Fibroblast of pulmonary artery (primary cell): ENCODE data around the gene CENPO.
A peak's percentile ranks its signal among the peaks of the same experiment; 100 is the strongest.

Experiments
- DNase-seq: peaks from one replicate; pipeline ENCODE4 v3.0.0-alpha.2; 2010; ENCODE audit warnings: low read depth
- H3K4me3 ChIP-seq: replicated peaks from 2 replicates; pipeline ENCODE4 v1.5.1; 2011; ENCODE audit warnings: low read depth, mild to moderate bottlenecking, control low read depth, low read length, moderate library complexity
- TF ChIP-seq, protein P1 (sequence below): IDR thresholded peaks from 2 replicates; pipeline ENCODE4 v1.5.1; 2011; ENCODE audit warnings: mild to moderate bottlenecking, control low read depth, low read length, inconsistent platforms; ENCODE audit errors: missing control alignments

CENPO gene

DNA sequence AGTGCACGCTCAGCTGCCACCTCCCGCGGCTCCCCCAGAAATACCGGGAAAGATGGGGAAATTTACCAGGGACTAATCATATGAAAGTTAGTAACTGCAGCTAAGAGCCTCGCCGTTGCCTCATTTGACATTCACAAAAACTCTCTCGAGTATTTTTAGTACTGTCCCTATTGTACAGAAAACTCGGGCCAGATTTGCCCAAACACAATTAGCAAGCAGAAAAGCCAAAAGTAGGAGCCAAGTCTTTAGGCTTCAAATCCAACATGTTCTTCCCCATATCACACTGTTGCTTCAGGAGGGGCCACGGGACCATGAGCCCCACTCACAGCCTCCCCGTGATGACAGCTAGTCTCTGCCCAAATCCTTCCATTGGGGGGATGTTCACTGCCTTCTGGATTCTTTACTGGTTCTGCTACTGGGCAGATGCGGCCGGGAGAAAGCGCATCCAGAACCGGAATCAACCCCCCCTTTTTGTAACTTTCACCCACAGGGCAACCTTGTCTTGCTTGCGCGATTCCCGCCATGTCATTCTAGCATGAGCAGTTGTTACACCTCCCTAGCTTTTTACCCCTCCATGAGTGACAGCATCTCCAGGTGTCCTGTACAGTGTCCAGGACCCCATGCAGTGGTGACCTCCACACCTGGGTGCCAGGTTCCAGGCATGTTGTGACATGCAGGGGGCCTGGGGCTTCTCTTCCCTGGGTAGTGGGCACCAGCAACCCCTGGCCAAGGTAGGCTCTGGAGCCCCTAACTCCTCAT, 35.2 kb downstream of the CENPO start:
- TF ChIP-seq, protein P1, sequence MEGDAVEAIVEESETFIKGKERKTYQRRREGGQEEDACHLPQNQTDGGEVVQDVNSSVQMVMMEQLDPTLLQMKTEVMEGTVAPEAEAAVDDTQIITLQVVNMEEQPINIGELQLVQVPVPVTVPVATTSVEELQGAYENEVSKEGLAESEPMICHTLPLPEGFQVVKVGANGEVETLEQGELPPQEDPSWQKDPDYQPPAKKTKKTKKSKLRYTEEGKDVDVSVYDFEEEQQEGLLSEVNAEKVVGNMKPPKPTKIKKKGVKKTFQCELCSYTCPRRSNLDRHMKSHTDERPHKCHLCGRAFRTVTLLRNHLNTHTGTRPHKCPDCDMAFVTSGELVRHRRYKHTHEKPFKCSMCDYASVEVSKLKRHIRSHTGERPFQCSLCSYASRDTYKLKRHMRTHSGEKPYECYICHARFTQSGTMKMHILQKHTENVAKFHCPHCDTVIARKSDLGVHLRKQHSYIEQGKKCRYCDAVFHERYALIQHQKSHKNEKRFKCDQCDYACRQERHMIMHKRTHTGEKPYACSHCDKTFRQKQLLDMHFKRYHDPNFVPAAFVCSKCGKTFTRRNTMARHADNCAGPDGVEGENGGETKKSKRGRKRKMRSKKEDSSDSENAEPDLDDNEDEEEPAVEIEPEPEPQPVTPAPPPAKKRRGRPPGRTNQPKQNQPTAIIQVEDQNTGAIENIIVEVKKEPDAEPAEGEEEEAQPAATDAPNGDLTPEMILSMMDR = no peak
- no peak overlapping the region for H3K4me3 ChIP-seq
- no peak for DNase-seq

DNA sequence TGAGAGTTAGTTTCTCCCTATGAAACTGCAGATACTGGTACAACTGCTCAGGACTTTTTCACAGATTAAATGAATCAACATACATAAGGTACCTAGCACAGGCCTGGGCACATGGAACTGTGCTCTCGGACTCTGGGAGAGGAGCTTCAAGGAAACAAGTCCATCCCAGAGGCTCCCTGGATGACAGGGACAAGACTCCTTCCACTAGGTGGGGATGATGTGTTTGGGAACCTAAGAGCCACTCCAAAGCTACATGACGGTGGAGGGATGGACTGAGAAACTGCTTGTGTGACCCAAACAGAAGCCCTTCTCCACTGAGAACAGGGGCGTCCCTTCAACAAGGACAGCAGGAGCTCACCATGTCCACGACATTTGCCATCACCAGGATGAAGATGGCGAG, 37.1 kb downstream of the CENPO start:
- TF ChIP-seq, protein P1 = peak; percentile 30
- DNase-seq = peak; percentile 60
- no peak overlapping the region for H3K4me3 ChIP-seq

DNA sequence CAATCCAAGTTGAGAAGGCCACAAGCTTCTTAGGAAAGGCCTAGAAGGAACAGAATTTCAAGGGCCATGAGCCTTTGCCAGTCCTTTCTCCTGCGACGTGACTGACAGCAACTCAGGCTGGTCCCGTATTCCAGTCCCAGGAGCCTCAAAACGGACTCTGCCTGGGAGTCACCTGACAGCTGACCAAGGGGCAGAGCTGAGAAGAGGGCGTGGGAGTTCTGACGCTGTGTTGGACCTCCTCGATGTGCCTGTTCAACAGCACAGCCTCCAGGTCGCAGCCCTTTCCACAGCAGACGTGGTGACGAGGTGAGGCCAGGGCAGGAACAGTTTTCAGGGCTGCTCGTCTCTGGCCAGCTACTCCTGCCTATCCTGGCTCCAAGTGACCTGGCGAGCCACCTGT, 37.6 kb downstream of the CENPO start:
- no peak overlapping the region for H3K4me3 ChIP-seq
- TF ChIP-seq, protein P1 = no peak
- DNase-seq = no peak

DNA sequence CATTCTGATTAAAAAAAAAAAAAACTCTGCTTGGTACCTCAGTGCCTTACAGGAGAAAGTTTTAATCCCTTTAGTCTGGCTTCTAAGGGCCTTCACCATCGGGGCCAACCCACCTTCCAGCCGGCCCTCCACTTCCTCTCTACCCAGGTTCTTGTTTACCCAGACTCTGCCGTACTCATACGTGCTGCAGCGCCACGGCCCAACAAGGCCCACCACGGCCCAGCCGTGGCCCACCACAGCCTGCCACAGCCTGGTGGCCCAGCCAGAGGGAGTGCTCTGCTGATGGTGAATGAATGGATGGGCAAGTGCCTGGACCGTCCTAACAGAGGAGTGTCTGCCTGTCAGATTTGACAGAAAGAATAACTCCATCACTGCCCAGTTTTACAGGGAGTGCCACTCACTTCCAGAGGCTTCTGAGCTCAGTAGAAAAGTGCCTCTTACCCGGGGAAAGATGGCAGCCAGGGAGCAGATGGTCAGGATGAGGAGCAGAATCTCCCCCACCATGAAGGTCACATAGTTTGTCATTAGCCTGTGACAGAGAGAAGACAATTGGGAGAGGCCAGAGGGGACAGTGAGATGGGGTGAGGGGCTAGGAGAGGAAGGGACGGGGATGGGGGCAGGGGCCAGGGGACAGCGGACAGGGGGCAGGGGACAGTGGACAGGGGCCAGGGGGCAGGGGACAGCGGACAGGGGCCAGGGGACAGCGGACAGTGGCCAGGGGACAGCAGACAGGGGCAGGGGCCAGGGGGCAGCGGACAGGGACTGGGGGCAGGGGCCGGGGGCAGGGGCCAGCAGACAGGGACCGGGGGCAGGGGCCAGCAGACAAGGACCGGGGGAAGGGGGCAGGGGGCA, 38.2 kb downstream of the CENPO start:
- DNase-seq = no peak
- no peak overlapping the region for H3K4me3 ChIP-seq
- TF ChIP-seq, protein P1 = no peak

DNA sequence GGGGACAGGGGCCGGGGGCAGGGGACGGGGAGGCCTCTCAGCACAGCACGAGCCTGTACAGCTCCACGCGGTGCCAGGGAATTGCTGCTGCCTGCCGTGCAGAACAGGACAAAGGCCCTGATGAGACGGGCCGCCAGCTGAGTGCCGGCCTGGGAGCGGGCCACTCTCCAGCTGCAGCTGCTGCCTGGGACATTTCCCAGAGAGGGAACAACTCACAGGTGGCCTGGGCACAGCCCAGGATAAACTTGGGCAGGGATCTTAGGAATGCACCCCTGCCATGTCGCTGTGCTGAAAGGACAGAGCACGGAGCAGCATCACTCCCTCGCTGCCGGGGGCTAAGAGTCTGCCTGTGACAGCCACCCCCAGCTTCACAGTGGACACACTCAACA, 38.8 kb downstream of the CENPO start:
- DNase-seq = no peak
- TF ChIP-seq, protein P1 = no peak
- H3K4me3 ChIP-seq = no peak overlapping the region

DNA sequence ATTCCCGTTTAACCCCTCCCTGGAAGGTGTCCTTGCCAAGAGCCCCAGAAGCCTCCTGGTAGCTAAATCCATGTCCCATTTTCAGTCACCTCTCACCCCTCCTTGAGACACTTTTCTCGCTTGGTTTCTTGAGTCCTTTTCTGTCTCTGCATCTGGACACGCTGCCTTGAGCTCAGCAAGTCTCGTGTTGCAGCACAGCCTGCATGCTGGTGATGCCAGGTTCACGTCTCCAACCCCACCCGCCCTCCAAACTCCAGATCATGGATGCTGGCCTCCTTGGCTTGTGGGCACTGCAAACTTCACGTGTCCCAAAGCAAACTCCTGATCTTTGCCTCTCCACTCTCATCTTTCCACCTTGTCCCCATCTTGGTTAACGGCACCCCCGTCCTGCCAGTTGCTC, 39.3 kb downstream of the CENPO start:
- TF ChIP-seq, protein P1 = no peak
- H3K4me3 ChIP-seq = no peak overlapping the region
- no peak for DNase-seq
